Lower leg skin (tissue), 4 donors: ENCODE data around the gene EXOC6B. TPM values are rescaled to one million over a fixed set of nuclear protein-coding genes. Genes with fewer than 3 reads are reported as not detected.

Experiments used
- DNase-seq, 2 donors: peaks; one replicate each; pipeline ENCODE4 v3.0.0-alpha.2; 2019; ENCODE audit warnings: low spot score in 2 of 2
- H3K4me3 ChIP-seq: fragments of 200-600 bp; sonication (generic); 2 replicates; pipeline ENCODE4 v1.5.1; 2017; ENCODE audit warnings: mild to moderate bottlenecking, low read depth; ENCODE audit not compliant: poor library complexity, severe bottlenecking
- POLR2A ChIP-seq, 2 donors: fragments of 450-650 bp; IDR thresholded peaks; one replicate each; pipeline ENCODE4 v1.6.1; 2016 to 2017; ENCODE audit warnings: antibody characterized with exemption in 2 of 2, mild to moderate bottlenecking in 1 of 2, moderate library complexity in 1 of 2
- WGBS, 2 donors: methylation state at CpG; one replicate each; pipeline ENCODE4 v1.1.5; 2018; 5-methylcytosine and 5-hydroxymethylcytosine counted together
- intact Hi-C: fragments of 100-400 bp; cut with DNase I; formaldehyde crosslinking; loops from one replicate; pipeline ENCODE4 v1.15.0; 2023; ENCODE audit warnings: low total_unique reads
- total RNA-seq, 4 donors: library from RNA; depleted of rRNA; stranded (reverse); fragments of >200 nt; gene quantifications; one replicate each; pipeline ENCODE4 v1.1.0, GENCODE V29; 2016
- TF ChIP-seq, protein P1 (sequence below), 3 donors: fragments of 450-650 bp; IDR thresholded peaks; one replicate each; pipeline ENCODE4 v1.5.1; 2016; ENCODE audit warnings: antibody characterized with exemption in 3 of 3, mild to moderate bottlenecking in 3 of 3, moderate library complexity in 2 of 3

The EXOC6B gene
- total RNA-seq, 4 donors from 2014 or later, result 85.8 to 164 (median 103) TPM

DNA sequence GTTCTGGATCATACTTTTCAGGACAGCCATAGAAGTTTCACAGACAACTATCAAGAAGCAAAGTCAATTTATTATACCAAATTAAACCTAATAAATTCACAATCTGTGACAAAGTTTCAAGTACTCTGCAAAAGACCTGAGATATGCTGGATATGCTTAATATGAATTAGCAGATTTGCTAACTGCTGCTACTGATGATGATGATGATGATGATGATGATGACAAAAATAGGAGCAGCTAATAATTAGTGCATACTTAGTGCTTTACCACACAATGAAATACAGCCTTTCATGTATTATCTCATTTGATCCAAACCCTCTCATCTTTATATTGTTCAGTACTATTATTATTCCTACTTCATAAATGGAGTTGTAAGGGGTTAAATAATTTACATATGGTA is 462.4 kb downstream of the EXOC6B start:
- H3K4me3 ChIP-seq, result no peak overlapping the region
- intact Hi-C loops, result no loop called here
- no peak for DNase-seq
- TF ChIP-seq POLR2A (IDR thresholded peaks at IDR 0.05), result no peak
- TF ChIP-seq, protein P1, sequence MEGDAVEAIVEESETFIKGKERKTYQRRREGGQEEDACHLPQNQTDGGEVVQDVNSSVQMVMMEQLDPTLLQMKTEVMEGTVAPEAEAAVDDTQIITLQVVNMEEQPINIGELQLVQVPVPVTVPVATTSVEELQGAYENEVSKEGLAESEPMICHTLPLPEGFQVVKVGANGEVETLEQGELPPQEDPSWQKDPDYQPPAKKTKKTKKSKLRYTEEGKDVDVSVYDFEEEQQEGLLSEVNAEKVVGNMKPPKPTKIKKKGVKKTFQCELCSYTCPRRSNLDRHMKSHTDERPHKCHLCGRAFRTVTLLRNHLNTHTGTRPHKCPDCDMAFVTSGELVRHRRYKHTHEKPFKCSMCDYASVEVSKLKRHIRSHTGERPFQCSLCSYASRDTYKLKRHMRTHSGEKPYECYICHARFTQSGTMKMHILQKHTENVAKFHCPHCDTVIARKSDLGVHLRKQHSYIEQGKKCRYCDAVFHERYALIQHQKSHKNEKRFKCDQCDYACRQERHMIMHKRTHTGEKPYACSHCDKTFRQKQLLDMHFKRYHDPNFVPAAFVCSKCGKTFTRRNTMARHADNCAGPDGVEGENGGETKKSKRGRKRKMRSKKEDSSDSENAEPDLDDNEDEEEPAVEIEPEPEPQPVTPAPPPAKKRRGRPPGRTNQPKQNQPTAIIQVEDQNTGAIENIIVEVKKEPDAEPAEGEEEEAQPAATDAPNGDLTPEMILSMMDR (IDR thresholded peaks at IDR 0.05), result no peak

DNA sequence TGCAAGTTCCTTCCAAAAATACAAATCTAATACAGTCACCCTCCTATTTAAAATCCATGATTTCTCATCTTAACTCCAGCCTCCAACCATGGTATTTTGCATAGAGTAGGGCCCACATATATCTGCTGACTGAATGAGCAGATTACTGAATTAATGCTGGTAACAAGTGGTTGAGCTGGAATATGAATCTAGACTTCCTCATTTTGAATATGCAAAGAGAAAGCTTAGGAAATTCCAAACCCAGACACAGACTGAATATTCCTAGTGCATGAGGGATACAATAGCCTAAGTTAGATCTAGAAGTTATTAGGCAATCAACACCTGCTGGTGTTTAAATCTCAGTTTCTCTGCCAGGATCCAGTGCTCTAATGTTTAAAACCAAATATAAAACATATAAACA is 463.1 kb downstream of the EXOC6B start:
- intact Hi-C loops, result no loop called here
- no peak for TF ChIP-seq POLR2A (IDR thresholded peaks at IDR 0.05)
- TF ChIP-seq, protein P1 (IDR thresholded peaks at IDR 0.05), result no peak
- no peak for DNase-seq
- no peak overlapping the region for H3K4me3 ChIP-seq

DNA sequence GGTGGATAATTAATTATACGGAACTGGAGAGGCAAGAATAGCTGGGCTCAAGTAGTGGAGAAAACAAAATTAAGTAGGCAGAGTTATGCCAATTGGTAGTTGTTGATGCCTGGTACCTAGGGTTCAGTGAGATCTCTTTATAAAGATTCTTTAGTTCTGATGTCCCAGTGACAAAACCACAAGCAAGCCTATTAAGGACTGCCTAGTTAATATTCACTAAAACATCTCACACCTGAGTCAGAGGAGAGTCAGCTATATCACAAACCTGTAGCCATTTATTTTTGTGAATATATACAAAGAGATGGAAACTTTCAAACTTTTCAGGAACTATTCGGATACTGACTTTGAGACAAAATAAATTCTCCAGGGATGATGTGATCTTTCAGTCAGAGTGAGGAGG is 464.3 kb downstream of the EXOC6B start:
- intact Hi-C loops, result no loop called here
- TF ChIP-seq, protein P1 (IDR thresholded peaks at IDR 0.05), result no peak
- TF ChIP-seq POLR2A (IDR thresholded peaks at IDR 0.05), result no peak
- WGBS, 2 donors, result 47 to 97% methylated on average over 2 of the region's 2 CpGs
- no peak overlapping the region for H3K4me3 ChIP-seq
- DNase-seq, result no peak

DNA sequence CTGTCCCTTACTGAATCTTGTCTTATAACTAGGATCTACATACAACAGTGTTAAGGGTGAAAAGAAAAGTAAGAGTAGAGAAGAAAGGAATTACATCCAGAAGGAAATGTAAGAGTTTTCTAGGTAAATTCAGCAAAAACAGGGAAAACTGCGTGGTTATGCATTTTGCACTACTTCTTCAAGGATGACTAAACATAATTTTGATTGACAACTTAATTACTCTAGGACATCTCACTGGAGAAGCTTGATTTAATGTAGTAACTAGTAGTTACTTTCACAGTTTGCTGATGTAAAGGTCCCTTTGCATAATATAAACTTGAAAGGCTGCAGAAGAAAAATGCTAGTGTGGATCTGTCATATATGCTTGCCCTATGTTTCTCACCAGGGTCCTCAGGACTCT is 464.8 kb downstream of the EXOC6B start:
- no peak for TF ChIP-seq POLR2A (IDR thresholded peaks at IDR 0.05)
- TF ChIP-seq, protein P1 (IDR thresholded peaks at IDR 0.05), result no peak
- WGBS, 2 donors, result 93 to 98% methylated on average over 1 of the region's 1 CpG
- intact Hi-C loops, result no loop called here
- no peak overlapping the region for H3K4me3 ChIP-seq
- no peak for DNase-seq

DNA sequence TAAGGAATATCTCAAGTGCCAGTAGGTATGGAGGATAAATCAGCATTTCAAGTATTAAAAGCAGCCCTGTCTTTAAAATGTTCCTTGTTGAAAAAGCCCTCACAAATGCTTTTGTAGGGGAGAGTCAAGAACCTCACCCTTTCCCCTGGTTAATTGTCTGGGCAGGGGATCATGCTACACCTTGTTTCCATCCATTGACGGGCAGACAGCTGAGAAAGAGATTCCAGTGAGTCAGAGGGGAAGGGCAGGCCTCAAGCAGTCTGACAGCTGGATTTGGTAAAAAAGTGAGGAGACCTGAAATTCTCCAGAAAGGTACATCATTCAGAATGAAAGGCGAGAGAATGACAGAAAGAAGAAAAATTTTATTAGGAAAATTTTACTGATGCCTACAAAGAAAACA is 475.0 kb downstream of the EXOC6B start:
- WGBS, 2 donors, result 75 to 85% methylated on average over 2 of the region's 2 CpGs
- intact Hi-C loops, result no loop called here
- DNase-seq, result no peak
- TF ChIP-seq POLR2A (IDR thresholded peaks at IDR 0.05), result no peak
- TF ChIP-seq, protein P1 (IDR thresholded peaks at IDR 0.05), result no peak
- H3K4me3 ChIP-seq, result no peak overlapping the region

DNA sequence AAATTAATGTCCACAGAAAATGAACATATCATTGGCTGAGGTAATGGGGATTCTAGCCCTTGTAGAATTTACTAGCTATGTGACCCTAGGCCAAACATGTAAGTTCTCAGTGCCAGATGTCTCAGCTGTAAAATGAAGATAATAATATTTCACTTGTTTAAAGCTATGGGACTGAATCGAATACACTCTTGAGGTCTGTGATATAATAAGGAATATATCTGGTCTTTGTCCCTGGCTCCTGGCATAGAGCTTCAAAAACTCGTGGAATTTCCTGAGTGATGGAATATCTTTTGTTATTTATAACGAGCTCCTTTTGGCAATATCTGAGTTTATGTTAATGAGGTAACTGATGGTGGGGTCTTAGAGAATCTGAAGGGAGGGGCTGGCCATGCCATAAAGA is 476.8 kb downstream of the EXOC6B start:
- intact Hi-C loops, result no loop called here
- no peak overlapping the region for H3K4me3 ChIP-seq
- 56 to 65% methylated on average over 3 of the region's 3 CpGs for WGBS, 2 donors
- no peak for DNase-seq
- TF ChIP-seq, protein P1 (IDR thresholded peaks at IDR 0.05), result no peak
- TF ChIP-seq POLR2A (IDR thresholded peaks at IDR 0.05), result no peak
